Stimulated activated CD4-positive, alpha-beta T cell treated with anti-CD3 and anti-CD28 coated beads, Interleukin-4, amount 100 ng/mL, for 24 hours (primary cell): ENCODE measurements around the gene TELO2.

ENCODE experiments used
- DNase-seq: peaks from one replicate; pipeline ENCODE4 v3.0.0-alpha.2; 2020

Gene TELO2

GRCh38 chr16:1539720-1540555, 46.8 kb downstream of the TELO2 start:
- no peak for DNase-seq

DNA sequence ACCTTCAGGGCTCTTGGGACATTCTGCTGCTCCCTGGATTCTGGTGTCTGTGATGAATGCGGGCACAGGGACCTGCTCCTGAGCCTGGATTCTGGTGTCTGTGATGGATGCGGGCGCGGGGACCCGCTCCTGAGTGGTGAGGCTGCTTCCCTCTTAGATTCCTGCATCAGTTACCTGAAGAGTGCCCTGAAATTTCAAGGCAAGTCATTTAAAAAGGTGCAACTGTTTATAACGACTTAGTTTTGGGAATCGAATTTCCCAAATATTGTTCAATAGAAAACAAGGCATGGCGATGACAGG, 47.3 kb downstream of the TELO2 start:
- DNase-seq: no peak

DNA sequence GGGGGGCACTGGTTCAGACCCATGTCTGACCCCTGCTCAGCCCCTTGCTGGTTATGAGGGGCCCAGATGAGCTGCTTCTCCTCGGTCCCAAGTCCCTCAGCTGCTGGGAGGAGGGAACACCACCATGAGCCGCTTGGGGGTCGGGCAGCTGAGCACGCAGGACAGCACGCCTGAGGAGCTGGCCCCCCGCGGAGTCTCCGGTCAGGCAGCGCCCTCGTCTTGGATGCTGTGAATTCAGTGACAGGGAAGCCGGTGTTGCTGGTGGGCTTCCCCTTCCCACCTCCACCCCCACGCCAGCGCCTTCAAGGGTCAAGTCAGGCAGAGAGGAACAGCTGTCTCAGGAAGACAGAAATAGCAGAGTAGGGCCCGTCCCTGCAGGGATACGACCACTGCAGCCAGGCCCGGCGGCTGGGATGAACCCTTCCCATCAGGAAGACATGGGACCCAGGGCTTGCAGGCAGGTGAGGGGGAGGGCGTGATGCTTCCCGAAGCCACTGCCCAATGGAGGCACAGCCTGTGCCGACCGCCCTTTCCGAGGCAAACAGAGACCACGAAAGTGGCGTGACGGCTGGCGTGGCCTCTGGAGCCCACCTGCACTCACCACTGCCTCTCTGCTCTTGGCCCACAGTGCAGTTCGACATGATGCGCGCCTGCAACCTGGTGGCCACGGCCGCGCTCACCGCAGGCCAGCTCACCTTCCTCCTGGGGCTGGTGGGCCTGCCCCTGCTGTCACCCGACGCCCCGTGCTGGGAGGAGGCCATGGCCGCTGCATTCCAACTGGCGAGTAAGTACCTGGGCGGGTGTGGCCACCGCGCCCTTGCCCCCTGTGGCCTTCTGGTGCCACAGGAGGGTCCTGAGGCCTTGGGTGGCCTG, 48.4 kb downstream of the TELO2 start:
- no peak for DNase-seq

DNA sequence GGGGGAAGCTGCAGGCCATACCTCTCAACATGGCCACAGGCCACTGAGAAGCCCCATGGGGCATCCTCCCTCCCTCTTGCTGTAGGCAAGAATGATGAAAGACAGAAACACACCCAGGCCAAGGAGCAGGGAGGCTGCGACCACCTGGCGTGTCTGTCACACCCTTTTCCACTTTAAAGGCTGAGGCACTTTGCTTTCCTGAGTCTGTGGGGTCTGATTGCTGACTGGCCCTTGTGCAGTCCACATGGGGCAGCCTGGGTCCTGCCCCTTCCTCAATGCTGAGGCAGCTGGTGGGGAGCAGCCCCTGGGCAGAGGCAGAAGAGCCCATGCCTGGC, 49.0 kb downstream of the TELO2 start:
- DNase-seq: no peak

- DNase-seq: no peak
These were observed 49.4 kb downstream of the TELO2 start for GRCh38 chr16:1542533-1542932.

DNA sequence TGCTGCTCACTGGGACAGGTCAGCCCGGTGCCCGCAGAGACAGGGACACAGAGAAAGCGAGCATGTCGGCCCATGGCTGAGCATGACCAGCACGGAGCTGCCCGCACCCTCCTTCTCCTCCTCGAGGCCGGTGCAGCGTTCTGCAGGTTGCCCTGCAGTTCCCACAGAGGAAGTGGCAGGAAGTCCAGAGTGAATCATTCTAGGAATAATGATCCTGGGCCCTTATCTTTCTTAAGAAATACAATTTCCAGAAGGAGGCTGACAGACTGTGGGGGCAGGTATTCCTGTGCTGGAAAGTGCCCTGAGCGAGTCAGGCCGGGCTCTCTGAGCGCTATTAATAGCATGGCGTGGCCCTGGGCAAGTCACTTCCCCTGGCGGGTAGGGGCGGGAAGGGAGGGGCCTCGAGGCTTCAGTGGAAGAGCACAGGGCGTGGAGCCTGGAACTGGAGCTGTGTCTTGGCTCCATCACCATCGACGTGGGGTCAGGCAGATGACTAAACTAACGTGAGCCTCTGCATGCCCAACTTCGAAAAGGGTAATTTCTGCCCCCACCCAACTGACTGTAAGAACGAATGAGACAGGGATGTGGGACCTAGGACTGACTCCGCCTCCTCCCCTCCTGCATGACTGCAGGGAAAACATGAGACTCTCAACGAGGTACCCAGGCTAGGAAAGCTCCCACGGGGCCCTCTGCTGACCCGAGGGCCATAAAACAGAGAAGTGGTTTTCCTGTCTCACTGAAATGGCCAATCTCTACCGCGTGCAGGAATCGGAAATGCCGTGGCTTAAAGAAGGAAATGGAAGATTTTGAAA, 50.1 kb downstream of the TELO2 start:
- DNase-seq: peak; percentile 77

DNA sequence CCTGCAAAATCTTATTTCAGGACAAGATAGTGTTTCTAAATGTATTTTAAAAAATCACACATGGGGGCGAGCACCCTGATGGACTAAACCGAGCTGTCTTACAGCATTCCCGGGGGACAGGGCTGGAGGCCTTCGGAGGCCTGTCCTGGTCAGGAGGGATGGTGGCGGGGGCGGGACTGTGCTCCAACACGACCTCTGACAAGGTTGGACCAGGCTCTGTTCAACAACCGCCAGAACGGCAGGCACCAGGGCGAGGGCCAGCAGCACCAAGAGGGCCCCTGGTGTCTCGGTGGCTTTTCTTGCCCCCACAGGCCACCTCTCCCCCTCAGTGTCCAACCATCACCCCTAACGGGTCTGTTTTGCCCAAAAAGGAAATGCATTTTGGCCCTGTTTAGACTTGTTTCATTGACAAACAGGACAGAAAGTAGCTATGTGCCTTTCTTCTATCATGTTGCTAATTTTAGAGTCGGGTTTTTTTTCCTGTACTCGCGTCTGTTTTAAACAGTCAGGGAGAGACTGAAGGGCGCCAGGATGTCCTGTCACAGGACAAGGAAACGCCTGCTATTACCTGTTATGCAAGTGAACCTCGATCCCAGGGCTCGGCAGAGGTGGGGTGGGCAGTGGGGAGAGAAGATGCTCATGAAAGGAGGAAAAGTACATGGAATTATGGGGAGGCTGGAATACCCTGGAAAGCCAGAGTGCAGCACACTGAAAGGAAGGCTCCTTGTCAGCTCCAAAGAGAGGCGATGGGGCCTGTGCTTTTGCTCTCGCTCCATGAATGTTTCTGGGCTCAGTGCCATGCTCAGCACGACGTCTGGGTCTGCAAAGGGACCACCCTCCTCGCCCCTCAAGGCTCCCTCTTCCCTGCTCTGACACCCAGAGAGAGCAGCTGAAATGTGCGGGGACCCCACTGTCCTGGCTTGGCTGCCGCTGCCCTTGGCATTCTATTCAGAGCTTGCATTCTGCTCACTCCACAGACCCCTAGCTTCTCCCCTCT, 52.2 kb downstream of the TELO2 start:
- no peak for DNase-seq

GRCh38 chr16:1546430-1546829, 53.3 kb downstream of the TELO2 start:
- no peak for DNase-seq

GRCh38 chr16:1548233-1548632, 55.1 kb downstream of the TELO2 start:
- DNase-seq: no peak

DNA sequence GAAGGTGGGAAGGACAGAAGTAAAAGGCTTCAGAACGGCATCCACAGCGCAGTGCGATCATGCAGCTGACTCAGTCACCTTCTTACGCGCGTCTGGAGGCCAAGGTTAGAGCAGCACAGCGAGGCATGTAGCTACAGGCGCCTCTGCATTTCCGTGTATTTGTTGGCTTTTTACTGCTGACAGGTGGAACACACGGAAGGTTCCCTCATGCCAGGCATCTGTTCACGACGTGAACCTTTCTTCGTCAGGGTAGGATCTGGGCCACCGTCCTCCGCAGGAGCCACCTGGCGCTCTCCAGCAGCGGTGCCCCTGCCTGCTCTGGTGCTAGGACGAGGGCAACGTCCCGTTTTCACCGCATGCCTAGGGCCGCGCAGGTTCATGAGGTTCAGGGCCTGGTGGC, 55.6 kb downstream of the TELO2 start:
- DNase-seq: no peak

GRCh38 chr16:1550069-1550468, 56.9 kb downstream of the TELO2 start:
- no peak for DNase-seq

DNA sequence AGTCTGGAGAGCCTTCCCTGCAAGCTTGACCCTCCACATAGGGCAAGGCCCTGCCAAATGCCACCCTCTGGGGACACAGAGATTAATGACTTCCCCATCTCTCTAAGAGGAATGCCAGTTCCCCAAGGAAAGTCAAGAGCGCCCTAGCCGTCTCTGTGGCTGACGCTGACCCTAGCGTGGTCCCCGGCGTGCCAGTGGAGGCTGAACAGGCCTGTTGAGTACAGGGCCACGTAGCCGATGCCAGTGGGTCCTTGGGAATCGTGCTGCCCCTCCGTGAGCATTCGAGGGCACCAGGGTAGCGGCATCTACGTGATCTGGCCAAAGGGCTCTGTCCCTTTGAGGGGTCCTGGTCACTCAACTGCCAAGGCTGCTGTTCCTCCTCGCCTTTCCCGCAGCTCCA, 57.5 kb downstream of the TELO2 start:
- no peak for DNase-seq

GRCh38 chr16:1551166-1551565, 58.0 kb downstream of the TELO2 start:
- DNase-seq: no peak

- DNase-seq: no peak
These were observed 59.0 kb downstream of the TELO2 start for GRCh38 chr16:1552129-1552528.

- no peak for DNase-seq
These were observed 61.0 kb downstream of the TELO2 start for GRCh38 chr16:1553946-1554825.

DNA sequence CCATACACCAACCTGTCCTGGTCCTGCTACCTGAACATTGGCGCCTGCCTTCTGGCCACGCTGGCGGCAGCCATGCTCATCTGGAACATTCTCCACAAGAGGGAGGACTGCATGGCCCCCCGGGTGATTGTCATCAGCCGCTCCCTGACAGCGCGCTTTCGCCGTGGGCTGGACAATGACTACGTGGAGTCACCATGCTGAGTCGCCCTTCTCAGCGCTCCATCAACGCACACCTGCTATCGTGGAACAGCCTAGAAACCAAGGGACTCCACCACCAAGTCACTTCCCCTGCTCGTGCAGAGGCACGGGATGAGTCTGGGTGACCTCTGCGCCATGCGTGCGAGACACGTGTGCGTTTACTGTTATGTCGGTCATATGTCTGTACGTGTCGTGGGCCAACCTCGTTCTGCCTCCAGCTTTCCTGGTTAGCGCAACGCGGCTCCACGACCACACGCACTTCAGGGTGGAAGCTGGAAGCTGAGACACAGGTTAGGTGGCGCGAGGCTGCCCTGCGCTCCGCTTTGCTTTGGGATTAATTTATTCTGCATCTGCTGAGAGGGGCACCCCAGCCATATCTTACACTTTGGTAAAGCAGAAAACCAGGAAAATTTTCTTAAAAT, 61.8 kb downstream of the TELO2 start:
- DNase-seq: no peak

GRCh38 chr16:1556254-1556653, 63.1 kb downstream of the TELO2 start:
- DNase-seq: no peak

GRCh38 chr16:1557074-1557473, 63.9 kb downstream of the TELO2 start:
- no peak for DNase-seq

DNA sequence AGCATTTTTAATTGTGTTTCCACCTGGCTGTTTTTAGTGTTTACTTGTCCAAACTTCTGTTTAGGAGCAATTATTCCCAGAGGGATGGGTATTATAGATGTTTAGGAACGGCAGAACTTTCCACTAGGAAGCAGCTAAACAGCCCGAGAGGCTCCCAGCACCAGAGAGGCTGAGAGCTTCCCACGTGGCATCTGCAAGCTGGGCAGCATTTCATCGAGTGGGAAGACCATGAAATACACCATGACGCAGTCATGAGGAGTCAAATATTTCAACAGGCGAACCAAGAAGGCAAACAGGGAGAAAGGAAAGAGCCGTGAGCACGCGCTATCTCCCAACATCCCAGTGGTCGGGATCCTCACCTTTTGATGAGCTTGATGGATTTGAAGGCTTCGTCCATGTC, 64.4 kb downstream of the TELO2 start:
- no peak for DNase-seq

- peak; percentile 25 for DNase-seq
These were observed 66.4 kb downstream of the TELO2 start for GRCh38 chr16:1559446-1559975.
